OCI-LY1 (cell line): Measurements from ENCODE around the gene TMPRSS13.

ENCODE experiments used
- CTCF ChIP-seq: fragments of 200-600 bp; sonication (generic), shearing (Covaris generic); IDR thresholded peaks from 2 replicates; pipeline ENCODE4 v1.5.1; 2017; ENCODE audit warnings: mild to moderate bottlenecking, antibody characterized with exemption, low read length, moderate library complexity, mixed read lengths
- EZH2 ChIP-seq: fragments of 200-600 bp; sonication (generic), shearing (Covaris generic); IDR thresholded peaks from 2 replicates; pipeline ENCODE4 v1.8.0; 2017; ENCODE audit warnings: borderline replicate concordance, mixed run types, mild to moderate bottlenecking, antibody characterized with exemption, low read length, moderate library complexity, mixed read lengths

- TF ChIP-seq CTCF (no peak), EZH2 (no peak)
These were observed 55.4 kb downstream of the TMPRSS13 start for GRCh38 chr11:117873828-117874125.
